C4-2B (cell line): ENCODE data around the gene AFF2.

Source experiments
- H3K27ac ChIP-seq: fragments of 450-650 bp; 2 replicates; pipeline ENCODE4 v1.5.1; 2017
- ZFX ChIP-seq: fragments of 450-650 bp; IDR thresholded peaks from 2 replicates; pipeline ENCODE4 v1.6.1; 2017
- TF ChIP-seq, protein P1 (sequence below): fragments of 450-650 bp; conservative IDR thresholded peaks from 2 replicates; pipeline ENCODE4 v1.5.1; 2017; ENCODE audit warnings: mild to moderate bottlenecking

Gene AFF2

DNA sequence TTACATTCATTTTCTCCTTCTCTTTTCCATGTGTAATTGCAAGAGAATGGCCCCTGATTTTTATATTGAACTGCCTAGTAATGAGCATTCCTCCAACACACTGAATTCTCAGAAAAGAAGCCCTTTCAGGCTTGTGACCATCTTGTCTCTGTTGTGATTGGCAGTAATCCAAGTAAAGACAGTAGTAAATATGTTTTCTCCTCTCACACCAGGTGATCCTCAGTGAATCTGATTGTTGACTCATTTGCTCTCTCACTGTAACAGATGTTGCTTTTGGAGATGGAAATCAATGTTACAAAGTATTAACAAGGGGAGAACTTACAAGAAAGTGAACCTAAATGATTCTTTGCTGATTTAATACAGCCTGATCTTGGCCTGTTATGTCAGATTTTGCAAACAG is 271.0 kb downstream of the AFF2 start:
- H3K27ac ChIP-seq: no peak overlapping the region
- TF ChIP-seq, protein P1, sequence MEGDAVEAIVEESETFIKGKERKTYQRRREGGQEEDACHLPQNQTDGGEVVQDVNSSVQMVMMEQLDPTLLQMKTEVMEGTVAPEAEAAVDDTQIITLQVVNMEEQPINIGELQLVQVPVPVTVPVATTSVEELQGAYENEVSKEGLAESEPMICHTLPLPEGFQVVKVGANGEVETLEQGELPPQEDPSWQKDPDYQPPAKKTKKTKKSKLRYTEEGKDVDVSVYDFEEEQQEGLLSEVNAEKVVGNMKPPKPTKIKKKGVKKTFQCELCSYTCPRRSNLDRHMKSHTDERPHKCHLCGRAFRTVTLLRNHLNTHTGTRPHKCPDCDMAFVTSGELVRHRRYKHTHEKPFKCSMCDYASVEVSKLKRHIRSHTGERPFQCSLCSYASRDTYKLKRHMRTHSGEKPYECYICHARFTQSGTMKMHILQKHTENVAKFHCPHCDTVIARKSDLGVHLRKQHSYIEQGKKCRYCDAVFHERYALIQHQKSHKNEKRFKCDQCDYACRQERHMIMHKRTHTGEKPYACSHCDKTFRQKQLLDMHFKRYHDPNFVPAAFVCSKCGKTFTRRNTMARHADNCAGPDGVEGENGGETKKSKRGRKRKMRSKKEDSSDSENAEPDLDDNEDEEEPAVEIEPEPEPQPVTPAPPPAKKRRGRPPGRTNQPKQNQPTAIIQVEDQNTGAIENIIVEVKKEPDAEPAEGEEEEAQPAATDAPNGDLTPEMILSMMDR: no peak
- no peak for TF ChIP-seq ZFX

DNA sequence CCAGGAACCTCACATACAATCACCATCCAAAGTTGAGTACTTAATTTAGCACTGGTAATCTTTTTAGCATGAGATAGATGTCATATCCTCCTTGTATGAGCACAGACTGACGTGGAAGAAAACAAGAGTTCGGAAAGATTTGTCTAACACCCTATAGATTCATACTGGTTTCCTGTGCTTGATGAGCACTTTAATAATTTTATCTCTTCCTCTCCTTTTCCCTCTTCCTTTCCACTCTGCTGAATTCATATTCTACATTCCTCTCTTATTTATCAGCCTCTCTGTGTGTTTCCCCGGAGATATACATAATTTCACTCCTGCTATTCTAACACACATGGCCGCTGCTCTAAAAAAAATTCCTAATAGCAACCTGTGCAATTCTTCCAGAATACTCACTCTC is 273.9 kb downstream of the AFF2 start:
- no peak for TF ChIP-seq ZFX
- TF ChIP-seq, protein P1: no peak
- no peak overlapping the region for H3K27ac ChIP-seq

DNA sequence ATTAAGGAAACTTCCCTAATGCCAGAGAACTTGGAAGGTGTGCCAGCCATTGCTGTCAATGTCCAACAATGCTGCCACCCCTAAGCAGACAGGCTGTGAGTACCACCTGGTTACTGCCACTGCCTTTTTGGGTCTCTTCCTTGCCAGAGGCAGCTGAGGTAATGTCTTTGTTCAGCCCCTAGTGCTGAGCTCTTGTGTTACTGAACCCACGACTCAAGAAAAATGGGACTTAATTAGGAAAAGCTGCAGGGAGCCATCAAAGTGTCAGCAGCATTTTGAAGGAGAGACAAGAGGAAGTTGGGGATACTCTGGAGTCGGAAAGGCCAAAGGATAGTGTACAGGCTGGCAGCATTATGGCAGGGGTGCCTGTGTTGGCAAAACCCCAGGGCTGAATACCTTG is 283.7 kb downstream of the AFF2 start:
- TF ChIP-seq, protein P1: no peak
- no peak for TF ChIP-seq ZFX
- no peak overlapping the region for H3K27ac ChIP-seq

GRCh38 chrX:148784856-148785255 is 284.4 kb downstream of the AFF2 start:
- TF ChIP-seq ZFX: no peak
- TF ChIP-seq, protein P1: no peak
- no peak overlapping the region for H3K27ac ChIP-seq

GRCh38 chrX:148785256-148785655 is 284.8 kb downstream of the AFF2 start:
- H3K27ac ChIP-seq: no peak overlapping the region
- no peak for TF ChIP-seq ZFX
- TF ChIP-seq, protein P1: no peak

DNA sequence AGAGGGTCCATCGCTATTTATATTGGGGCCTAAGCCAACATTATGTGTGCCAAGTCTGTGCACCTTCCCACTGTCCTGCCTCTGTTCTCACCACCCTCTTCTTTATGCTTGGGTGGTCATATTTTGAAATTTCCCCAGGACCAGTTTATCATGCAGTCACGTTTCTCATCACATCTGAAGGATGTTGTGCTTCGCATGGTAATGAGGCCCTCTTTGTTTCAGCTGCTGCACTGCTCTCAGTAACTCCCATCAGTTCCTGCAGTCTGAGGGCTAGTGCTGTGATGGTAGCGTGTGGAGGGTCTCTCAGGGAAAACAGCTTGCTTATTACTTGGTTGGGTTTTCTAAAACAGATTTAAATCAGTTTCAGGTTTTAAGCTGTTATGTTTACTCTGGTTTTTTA is 288.0 kb downstream of the AFF2 start:
- TF ChIP-seq, protein P1: no peak
- TF ChIP-seq ZFX: no peak
- no peak overlapping the region for H3K27ac ChIP-seq

- TF ChIP-seq ZFX: no peak
- TF ChIP-seq, protein P1: no peak
- no peak overlapping the region for H3K27ac ChIP-seq
These were observed 293.9 kb downstream of the AFF2 start for GRCh38 chrX:148794350-148794749.
